GM18526 (cell line): Measurements from ENCODE around the gene MAMSTR.

Experiments used
- POLR2A ChIP-seq: IDR thresholded peaks from 3 replicates; pipeline ENCODE4 v1.6.1; 2011; ENCODE audit not compliant: insufficient read length; ENCODE audit errors: extremely low read depth

Gene MAMSTR

DNA sequence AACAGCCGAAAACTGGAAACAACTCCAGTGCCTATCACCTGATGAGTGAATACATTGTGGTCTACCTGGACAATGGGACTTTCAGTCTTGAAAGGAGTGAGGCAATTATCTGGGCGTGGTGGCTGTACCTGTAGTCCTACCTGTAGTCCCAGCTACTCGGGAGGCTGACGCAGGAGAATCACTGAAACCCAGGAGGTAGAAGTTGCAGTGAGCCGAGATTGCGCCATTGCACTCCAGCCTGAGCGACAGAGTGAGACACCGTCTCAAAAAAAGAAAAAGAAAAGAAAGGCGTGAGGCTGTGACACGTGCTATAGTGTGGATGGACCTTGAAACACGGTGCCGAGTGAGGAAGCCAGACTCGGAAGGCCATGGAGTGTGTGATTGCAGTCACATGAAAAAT, 42.6 kb downstream of the MAMSTR start:
- TF ChIP-seq POLR2A = no peak

DNA sequence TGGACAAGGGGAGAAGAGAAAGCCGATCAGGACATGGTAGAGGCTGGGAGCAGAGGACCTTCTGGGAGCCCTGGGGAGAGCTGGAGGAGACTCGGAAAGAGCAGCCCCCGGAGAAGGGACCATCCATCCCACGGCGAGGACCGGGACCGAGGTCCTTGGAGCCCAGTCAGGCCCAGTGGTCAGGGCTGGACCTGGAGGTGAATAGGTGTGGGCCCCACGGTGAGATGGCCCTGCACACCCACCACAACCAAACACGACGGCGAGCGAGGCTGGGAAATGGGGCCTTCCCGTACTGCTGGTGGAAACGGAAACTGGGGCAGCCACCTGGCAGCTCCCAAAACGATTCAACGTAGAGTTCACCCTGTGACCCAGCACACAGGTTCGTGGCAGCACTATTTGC, 43.0 kb downstream of the MAMSTR start:
- no peak for TF ChIP-seq POLR2A

DNA sequence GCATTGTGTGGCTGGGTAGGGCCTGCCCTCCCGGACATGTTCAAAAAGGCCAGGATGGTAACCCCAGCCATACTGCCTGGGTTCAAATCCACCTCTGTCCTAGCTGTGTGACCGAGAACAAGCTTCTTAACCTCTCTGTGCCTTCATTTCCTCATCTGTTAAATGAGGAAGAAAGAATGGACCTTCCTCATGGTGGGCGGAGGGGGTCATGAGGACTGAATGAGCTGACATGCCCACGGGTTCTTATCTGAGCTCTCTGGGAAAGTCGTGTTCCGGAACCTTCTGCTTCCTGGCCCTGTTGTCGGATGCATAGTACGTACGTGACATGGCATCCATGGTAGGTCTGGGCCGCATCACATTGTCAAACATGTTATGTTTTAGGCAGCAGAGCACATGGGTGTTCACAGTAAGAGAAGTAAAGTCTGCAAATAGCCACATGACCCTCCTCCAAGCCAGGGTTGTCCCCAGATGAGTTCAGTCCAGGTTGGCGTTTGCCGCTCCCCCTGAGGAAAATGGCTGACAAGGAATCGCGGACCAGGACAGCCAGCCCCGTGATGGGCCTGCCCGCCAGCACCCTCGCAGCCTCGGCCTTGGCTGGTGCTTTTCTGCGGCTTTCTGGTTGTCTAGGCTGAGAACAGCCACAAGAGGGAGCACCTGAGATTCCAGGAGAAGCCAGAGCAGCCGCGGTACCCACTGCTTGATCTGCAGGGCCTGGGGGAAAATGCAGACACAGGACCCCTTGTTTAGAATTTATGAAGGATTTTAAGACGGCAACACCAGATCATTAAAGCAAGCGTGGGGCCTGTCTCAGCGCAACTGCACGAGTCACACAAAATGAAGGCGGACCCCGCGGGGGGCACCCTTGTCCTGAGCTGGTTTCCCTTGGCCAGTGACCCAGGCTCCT, 44.4 kb downstream of the MAMSTR start:
- TF ChIP-seq POLR2A = no peak

DNA sequence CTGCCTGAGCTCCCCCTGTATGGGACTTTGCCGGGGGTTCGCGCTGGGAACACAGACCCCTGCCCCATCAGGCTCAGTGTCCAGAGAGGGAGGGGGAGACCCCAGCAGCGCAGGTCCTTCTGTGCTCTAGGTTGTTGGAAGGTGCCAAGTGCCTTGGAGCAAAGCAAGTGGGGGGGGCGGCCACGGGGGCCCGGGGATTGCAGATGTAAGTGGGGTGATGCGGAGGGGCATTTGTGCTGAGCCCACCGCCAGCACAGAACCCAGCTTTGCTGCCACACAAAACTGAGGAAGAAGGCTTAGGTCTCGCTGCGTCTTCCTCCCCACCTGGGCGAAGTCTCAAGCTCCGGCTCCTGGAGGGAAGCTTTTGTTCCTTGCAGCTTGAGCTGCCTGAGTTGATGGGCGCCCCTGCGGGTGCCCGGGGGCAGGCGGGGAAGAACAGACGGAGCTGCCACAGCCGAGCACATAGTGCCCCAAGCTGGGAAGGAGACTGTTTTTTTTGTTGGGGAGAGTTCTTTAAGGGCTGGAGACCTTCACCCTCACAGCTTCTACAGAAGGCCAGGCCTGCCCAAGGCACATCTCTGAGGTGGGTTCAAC, 45.2 kb downstream of the MAMSTR start:
- no peak for TF ChIP-seq POLR2A

DNA sequence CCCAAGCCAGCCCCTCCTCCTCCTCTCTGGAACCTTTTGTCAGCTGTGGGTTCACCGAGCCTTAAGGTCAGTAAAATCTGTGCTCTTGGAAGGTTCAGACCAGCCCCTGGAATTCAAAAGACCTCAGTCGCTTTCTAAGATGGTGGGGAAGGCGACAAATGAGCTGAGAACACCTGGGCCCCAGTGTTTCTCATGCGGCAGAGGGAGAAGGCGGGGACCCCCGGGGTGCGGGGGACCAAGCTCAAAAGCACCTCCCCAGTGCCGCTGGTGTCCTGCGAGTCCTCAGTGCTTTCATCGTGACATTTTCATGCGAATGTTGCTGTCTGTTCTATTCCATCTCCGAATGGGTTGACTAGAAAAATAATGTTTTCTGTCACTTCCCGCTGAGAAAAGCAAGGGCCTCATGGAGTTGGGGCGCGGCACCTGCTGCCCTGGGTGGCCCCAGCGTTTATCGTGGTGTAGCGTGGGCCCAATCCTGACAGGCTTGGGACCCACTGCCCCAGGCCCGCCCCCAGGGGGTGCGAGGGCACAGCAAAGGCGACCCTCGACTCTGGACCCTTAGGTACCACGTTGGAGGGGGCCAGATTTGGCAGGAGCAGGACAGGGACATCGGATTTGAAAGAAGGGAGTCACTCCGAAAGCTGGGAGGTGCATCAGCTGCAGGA, 46.0 kb downstream of the MAMSTR start:
- no peak for TF ChIP-seq POLR2A

DNA sequence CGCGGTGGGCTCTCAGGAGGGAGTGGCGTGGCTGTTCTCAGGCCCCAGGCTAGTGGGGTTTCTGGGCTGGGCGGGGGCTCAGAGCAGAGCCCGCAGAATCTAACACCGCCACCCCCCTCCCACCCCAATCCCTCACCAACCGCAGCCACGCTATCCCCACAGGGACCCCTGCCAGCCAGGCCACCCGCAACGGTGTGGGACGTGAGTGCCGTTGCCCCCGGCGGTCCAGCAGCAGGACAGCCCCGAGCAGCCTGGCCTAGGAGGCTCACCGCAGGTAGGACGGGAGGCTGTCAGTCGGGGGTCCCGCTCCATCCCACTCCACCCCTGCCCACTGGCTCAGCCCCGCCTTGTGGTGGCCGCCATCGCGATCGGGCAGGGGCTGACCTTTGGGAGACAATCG, 46.5 kb downstream of the MAMSTR start, which contains the start of gene NTN5:
NTN5 (minus strand) TSS at position 24 of the 400 bp plus-strand sequence. CDS start 2,031 bp downstream, outside the sequence.
- no peak for TF ChIP-seq POLR2A

DNA sequence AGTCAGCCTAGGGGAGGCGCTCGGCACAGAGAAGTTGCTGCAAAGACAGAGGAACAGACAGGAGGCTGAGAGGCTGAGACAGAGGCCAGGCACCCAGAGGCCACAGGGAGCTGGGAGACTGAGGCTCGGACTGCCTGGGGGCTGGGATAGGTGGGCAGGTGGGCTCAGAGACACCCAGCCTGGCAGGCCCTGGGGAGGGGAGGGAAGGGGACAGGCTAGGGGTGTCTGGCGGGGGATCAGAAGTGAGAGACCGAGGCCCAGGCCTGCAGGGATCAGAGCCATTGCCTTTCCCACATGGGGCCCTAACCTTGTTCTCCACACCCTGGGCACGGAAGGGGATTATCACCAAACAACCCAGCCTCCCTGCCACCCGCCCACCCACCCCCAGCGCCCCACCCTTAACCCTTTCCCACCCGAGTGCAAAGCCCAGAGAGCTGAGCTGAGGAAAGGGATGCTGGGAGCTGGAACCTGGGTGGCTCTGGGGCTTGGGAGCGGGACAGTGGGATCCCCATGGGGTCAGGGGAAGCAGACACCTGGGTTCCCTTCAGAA, 48.0 kb downstream of the MAMSTR start:
- no peak for TF ChIP-seq POLR2A

DNA sequence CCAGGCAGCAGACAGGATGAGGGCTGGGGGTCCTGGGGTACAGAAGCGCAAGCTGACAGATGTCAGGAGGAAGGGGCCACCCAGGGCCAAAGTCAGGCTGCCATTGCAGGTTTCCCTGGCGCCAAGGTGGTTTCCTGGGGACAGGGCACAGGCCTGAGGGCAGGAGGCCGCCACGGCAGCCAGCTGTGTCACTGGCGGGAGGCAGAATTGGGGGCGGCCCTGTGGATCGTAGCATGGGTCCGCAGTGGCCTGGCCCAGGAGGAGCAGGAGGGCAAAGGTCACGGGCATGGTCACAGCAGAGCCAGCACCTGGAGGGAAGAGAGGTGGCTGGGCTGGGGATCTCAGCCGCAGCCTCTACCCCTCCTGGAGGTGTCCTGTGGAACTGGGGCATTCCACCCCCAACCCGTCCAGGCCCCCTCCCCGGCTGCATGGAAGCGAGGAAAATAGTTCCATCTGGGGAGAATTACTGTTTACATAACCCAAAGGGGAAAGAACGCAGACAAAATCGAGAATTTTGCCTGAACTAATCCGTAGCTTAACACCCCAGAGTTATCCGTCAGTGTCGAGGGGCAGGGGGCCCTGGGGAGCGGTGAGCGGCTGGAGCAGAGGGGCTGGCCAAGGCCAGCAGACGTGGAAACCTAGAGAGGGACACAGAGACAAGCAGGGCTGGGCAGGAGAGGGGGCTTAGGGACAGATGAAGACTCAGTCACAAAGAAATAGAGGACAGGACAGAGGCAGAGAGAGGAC, 48.7 kb downstream of the MAMSTR start:
- TF ChIP-seq POLR2A = no peak

DNA sequence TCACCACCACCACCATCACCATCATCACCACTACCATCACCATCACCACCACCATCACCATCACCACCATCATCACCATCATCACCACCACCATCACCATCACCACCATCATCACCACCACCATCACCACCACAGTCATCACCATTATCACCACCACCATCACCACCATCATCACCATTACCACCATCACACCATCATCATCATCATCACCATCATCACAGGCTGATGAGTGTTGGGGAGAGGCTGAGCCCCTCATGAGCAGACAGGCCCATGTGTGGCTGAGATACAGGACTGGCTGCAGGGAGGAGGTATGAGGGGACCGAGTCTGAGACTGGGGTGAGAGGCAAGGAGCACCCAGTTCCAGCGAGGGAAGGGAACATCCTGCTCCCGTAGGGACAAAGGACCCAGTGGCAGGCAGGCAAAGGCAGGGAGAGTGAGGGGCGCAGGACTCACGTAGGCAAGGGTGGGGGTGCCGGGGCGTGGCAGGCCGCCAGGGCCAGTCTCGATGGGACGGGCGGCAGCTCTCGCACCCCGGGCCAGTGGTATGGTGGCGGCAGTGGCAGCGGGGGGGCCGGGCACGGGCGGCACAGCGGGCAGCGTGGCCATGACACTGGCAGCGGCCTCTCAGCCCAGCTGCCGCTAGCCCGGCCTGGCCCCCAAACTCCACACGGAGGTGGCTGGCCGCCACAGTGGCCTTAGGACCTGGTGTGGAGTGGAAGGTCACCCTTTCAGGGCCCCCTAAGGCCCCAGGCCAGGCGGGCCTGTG, 49.4 kb downstream of the MAMSTR start:
- no peak for TF ChIP-seq POLR2A

DNA sequence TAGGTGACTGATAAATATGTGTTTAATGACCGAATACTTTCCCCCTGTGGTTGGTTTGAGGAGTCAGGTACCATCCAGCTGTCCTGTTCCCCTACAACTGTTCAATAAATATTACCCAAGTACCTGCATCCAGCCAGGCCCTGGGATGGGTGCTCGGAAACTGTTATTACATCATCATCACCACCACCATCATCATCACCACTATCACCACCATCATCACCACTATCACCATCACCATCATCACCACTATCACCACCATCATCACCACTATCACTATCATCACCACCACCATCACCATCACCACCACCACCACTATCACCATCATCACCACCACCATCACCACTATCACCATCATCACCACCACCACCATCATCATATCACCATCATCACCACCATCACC, 50.8 kb downstream of the MAMSTR start:
- TF ChIP-seq POLR2A = no peak

DNA sequence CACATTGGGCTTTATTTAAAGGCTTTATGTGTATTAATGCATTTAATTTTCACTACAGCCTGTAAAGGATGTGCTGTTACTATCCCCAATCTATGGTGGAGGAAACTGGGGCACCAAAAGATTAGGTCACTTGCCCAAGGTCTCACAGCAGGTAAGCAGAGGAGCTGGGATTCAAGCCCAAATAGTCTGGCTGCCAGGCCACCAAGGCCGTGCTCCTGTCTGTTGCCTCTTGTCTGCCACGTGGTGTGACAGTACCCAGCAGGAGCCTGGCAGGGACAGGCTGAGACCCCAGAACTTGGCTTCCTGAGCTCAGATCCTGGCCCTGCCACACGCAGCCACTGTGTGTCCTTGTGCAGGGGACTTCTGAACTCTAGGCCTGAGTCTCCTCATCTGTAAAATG, 51.2 kb downstream of the MAMSTR start:
- TF ChIP-seq POLR2A = no peak

DNA sequence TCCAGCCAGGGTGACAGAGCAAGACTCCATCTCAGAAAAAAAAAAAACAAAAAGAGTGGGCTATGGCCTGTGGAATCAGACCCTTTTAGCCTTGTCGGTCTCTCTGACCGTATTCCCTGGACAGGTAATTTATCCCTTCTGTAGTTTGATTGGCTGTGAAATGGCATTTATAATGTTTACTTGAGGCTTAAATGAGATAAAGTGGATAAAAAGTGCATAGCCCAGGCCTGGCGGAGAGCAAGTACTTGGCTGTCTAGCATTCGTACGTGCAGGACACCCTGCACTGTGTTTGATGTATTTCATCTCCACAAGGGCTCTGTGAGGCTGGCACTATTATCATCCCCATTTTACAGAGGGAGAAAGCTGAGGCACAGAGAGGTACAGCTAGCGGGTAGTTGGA, 53.7 kb downstream of the MAMSTR start:
- TF ChIP-seq POLR2A = no peak

DNA sequence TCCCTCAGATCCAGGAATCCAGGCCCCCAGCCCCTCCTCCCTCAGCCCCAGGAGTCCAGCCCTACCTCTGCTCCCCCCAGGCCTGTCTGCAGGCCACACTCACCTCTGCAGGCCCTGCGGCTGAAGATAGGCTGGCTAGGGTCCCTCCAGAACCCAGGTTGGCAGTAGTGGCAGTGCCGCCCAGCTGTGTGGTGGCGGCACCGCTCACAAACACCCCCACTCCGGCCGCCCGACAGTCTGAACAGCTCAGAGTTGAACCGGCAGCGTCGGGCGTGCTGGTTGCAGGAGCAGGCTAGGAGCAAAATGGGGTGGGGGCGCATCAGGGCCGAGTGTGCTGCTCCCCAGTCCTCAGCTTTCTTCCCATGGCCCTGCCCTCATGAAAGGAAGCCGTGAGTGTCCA, 55.0 kb downstream of the MAMSTR start:
- TF ChIP-seq POLR2A = no peak

DNA sequence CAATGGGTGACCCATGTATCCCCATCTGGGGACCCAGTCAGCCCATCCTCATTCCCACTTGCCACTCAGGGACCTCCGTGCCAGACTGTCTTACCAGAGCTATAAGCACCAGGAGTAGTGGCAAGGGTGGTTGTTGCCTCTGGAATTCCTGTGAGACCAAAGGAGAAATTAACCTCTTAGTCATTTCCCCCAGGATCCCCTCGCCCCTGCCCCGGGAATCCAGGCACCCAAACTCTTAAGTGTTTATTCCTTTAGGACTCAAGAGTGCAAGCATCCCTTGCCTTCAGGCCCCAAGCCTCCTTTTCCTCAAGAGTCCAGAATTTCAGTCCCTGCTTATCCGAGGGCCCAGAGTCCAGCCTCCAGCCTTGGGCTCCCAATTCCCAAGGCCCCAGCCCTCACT, 55.9 kb downstream of the MAMSTR start:
- TF ChIP-seq POLR2A = no peak
